ENCODE measurements around the gene RPS6KL1. TPM values are rescaled to one million over a fixed set of nuclear protein-coding genes. Genes with fewer than 3 reads are reported as not detected.

Gene RPS6KL1
- total RNA-seq, 1 experiment from 2014 or later, result 18.8 TPM

- no peak for DNase-seq
- Histone ChIP-seq H2AFZ (ENCODE audit: low read length) (no peak overlapping the region), H4K20me1 (ENCODE audit: control insufficient read depth, insufficient read depth, insufficient read length) (no peaks in the 10 kb centered on the region), H2BK5ac (ENCODE audit: insufficient read length, low read length) (no peak overlapping the region), H4K91ac (ENCODE audit: insufficient read length, low read depth, low read length) (no peak overlapping the region), H2BK12ac (ENCODE audit: insufficient read length, low read depth, low read length) (no peak overlapping the region), H2BK15ac (ENCODE audit: low read depth, low read length) (no peak overlapping the region), H2AK5ac (ENCODE audit: insufficient read length, low read length) (no peak overlapping the region), H3K56ac (ENCODE audit: insufficient read length, low read depth, low read length) (no peak overlapping the region), H3K79me1 (ENCODE audit: insufficient read depth, low read depth, low read length, poor library complexity, severe bottlenecking) (no peaks in the 10 kb centered on the region), H3K27ac (ENCODE audit: insufficient read length, low read depth, low read length) (no peak overlapping the region), H3K9ac (ENCODE audit: extremely low read depth, insufficient read length, low read length) (no peak overlapping the region), H3K23ac (ENCODE audit: insufficient read length, low read depth, low read length) (no peak overlapping the region), H3K4me2 (ENCODE audit: insufficient read depth, insufficient read length, low read length) (no peak overlapping the region), H3K4ac (ENCODE audit: low read depth, low read length) (no peak overlapping the region), H3K14ac (ENCODE audit: insufficient read depth, low read length) (no peak overlapping the region), H3K79me2 (ENCODE audit: insufficient read depth, low read length) (no peaks in the 10 kb centered on the region), H4K5ac (ENCODE audit: insufficient read length, low read depth, low read length) (no peak overlapping the region), H2BK120ac (ENCODE audit: low read depth, low read length, poor library complexity, severe bottlenecking) (no peak overlapping the region), H3K18ac (ENCODE audit: insufficient read length, low read depth, low read length) (no peak overlapping the region), H2BK20ac (ENCODE audit: low read depth, low read length, poor library complexity, severe bottlenecking) (no peak overlapping the region), H4K8ac (replicated peaks; ENCODE audit: insufficient read length, low read depth, low read length) (no peak overlapping the region), H3K27me3 (ENCODE audit: insufficient read depth, low read length) (no peaks in the 10 kb centered on the region), H3K9me3 (ENCODE audit: control insufficient read depth, low read depth, low read length) (no peaks in the 10 kb centered on the region), H3T11ph (ENCODE audit: low read length) (no peak overlapping the region), H3K23me2 (ENCODE audit: insufficient read length, low read depth, low read length, poor library complexity, severe bottlenecking) (no peaks in the 10 kb centered on the region), H3K4me1 (ENCODE audit: insufficient read depth, low read length) (no peaks in the 10 kb centered on the region)
- no peaks in the 10 kb centered on the region for H3K36me3 Mint-ChIP-seq (ENCODE audit: insufficient read depth in 1 of 3, low read depth in 3 of 3)
- no peaks in the 10 kb centered on the region; the same call in none of the 2 replicates for H3K27me3 Mint-ChIP-seq (ENCODE audit: low read depth)
- TF ChIP-seq CTCF (conservative IDR thresholded peaks at IDR 0.05), result no peak
- H3K9me3 Mint-ChIP-seq, result no peaks in the 10 kb centered on the region
- peaks cover 6 to 11% of the 10 kb centered on the region in 2 experiments for H3K4me1 Mint-ChIP-seq
- no CpG with 5 or more reads among the region's 12 CpGs for WGBS (ENCODE audit: extremely low coverage, insufficient read length, low lambda C conversion rate)
- H3K27ac Mint-ChIP-seq, result no peak overlapping the region; a peak in 1 of 7 replicates
- H3K4me3 Mint-ChIP-seq, result no peak overlapping the region
Observed at GRCh38 chr14:74963178-74963704, 40.2 kb upstream of the RPS6KL1 start.
